ENCODE measurements around the gene OBP2A.

DNA sequence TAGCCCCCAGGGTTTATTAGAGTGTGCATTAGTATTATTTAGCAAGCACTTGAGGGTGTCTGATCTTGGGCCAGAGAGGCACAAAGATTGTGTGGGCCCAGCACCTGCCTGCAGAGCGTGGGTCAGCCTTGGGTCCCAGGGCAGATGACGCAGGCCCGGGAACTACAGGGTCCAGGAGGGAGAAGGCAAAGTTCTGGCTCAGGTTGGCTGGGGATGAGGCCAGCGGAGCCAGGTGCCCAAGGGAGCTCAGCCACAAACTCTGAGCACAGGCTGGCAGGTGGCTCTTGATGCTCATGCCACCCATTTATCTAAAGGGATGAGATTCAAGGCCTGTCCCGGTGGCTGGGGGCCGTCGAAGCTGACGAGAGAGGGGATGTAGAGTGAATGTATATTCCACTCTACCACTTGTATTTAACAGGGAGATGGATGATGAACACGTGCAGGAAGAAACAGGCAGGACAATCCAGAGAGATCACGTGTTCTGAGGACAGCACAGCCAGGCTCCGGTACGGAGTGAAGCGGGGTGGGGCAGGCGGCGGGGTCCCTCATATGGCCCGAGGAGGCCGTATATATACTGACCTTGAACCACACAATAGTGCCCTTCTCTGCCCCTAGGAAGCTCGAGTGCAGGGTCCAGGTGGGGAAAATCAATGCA lies 818 bp upstream of the OBP2A start:
- TF ChIP-seq CTCF (IDR thresholded peaks at IDR 0.05) (no peak), POLR2A (IDR thresholded peaks at IDR 0.05) (no peak)

All from adrenal gland (tissue), 5 donors.